ENCODE results near the gene PER1.

Gene PER1

DNA sequence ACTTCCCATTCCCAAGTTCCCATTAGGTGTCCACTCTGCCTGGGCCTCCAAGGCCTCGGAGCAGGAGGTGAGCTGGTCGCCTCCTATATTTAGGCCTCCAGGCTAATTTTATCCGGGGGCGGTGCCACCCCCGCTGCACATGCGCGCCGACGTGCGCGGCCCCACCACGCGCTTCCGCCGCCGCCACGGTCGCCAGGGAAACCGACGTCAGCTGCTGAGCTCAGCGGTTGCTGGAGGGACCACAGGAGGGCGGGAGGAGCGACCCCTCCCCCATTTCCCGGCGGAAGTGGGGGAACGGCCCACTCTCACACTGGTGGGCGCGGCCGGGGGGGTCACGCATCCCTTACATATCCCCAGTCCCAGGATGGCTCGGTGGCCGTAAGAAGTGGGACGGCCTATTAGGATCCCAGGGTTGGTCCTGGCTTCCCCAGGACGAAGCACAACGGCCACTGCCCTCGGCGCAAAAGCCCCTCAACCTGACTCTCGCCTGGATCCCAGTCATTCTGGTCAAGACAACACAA lies 1.0 kb downstream of the PER1 start:
- DNase-seq, result no peak

DNA sequence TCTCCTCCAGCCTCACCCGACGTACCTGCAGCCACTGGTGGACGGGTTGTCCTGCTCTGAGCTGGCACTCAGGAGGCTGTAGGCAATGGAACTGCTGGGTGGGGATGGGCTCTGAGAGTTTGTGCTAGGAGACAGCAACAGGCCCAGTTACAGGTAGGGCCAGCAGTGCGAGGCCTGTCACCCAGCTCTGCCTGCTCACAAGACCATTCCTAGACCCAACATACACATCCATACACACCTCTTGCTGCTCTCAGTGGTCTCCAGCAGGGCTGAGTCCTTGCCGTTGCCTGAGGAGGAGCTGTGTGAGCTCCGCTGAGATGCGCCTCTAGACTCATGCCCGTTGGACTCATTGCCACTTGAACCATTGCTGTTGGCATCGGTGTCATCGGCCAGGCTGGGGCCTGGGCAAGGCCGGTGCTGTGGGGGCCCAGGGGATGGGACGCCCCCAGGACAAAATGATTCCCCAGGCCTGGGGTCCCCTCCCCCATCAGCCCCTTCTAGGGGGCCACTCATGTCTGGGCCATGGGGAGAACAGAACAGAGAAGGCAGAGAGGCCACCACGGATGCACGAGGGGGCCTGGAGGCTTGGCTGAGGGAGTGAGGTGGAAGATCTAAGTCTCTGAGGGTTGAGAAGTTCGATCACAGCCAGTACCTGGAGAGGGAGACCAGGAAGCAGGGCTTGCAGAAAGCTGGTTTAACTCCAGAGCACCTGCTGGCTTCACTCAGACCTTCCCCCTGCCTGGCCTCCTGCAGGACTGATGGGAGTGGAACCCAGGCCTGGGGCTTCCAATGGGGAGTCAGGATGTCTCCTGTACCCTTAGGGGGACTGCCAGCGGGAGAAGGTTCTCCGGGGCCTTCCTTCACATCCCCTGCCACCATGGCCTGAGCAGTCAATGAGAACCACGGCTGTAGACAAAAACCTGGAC lies 1.7 kb downstream of the PER1 start:
- DNase-seq, result no peak

- no peak for DNase-seq
These were observed 2.6 kb downstream of the PER1 start for GRCh38 chr17:8149419-8150193.

GRCh38 chr17:8148560-8148959 lies 3.6 kb downstream of the PER1 start:
- DNase-seq, result no peak

DNA sequence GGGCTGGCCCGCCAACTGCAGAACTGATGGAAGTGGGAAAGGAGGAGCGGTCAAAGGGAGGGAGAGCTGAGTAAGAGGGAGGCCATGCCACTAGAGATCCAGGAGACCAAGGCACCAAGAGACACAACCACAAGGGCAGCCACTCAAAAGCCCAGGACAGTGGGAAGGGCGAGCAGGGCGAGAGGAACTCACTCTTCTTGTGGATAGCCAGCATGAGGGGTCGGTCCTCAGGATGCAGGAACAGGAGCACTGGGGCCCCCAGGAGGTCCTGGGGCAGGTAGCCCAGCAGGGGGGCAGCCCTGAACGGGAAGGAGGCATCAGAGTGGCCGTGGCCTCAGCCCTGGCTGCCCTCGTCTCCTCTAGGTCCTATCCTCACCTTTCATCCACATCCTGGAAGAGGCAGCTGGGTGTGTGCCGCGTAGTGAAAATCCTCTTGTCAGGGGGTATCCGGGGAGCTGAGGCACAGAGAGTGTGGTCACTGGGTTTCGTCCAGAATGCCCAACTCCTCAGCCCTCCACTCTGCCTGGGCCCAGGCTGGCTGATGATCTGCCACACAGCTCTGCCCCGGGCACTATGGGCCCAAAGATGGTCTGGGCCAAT lies 4.3 kb downstream of the PER1 start:
- no peak for DNase-seq

DNA sequence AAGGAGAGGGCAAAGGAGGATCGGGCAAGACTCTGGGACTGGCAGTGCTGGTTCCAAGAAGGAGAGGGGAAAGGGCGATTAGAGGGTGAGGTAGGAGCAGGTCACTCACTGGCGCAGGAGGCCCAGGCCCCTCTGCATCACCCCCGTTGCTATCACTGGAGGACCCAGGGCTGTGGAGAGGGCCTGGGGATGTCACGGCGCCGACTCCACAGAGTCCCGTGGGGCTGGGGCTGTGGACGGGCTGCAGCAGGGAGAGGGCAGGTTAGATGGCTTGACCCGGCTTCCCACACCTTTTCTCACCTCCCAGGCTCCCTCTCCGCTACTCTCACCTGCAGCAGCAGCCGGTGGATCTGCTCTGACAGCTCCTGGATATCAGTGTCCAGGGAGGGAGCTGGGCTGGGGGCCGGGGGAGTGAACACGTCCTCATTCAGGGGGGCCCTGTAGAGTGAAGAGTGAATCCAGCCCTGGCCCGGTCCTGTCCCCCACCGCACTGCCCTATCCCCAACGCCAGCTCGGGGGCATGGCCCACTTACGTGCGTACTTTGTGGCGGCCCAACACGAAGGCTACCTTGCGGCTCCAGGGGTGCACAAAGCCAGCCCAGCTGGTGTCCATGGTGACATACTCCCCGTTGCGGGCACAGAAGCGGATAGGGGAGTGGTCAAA lies 4.9 kb downstream of the PER1 start:
- no peak for DNase-seq

- no peak for DNase-seq
These were observed 5.6 kb downstream of the PER1 start for GRCh38 chr17:8146381-8147140.

GRCh38 chr17:8145811-8146210 lies 6.4 kb downstream of the PER1 start:
- DNase-seq, result no peak

DNA sequence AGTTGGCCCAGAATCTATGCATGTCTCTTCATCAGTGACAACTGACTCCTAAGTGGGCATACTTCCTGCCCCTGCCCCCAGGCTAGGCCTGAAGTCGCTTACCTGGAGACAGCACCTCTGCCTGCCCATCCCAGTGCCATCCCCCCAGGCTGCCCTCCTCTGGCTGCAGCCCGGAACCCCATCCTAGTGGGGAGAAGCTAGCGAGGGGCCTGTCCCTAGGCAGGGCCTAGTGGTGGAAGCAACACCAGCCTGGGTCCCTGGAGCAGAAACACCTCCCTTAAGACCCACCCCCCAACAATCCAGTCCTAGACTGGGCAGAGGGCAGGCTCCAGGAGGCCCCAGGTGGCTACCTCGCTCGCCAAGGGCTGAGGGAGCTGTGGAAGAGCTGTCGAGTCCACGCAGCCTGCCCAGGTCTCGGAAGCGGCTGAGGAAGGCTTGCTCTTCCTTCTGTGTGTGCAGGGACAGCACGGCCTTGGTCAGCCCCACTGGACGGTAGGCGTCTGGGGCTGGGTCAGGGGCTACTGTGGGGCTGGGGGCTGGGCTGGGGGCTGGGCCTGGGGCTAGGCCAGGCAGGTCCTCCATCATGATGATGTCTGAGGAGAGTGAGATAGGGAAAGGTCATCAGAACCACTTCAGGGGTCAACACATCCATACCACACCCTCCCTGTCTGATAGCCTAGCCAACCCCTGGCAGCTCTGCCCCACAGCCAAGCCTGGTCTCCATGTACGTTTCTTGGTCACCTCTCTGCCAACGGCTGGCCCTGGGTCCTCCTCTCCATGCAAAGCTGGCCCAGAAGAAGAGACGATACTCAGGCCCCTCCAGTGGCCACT lies 7.6 kb downstream of the PER1 start:
- no peak for DNase-seq

- DNase-seq, result no peak
These were observed 8.4 kb downstream of the PER1 start for GRCh38 chr17:8143581-8144400.

DNA sequence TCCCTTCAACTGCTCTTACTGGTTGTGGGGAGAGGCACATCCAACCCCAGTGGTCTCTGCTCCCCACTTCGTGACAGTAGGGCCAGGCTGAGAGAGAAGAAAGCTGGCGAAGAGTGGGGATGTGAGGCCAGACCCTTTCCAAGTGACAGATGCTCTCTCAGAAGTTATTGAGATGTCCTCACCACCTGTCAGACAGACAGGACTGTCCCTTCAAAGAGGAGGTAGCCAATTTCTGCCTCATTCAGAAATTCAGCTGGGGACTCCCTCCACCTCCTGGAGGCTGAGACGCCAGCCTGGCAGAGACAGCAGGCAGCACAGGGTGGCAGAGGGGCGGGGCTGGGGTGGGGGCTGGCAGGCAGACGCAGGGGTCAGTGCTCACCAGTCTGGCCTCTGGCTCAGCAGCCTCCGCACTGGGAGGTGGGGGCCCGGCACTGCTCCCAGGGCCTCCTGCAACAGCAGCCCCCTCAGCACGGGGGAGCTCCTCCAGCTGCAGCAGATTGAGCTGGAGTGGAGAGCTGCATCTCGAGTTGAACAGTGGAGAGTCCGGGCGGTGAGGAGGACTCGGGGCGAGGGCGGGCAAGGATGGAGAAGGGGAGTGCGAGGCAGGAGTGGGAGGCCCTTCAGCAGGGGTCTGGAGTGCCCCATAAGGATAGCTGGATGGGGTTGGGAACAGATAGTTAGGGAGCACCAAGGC lies 9.2 kb downstream of the PER1 start:
- DNase-seq, result no peak

DNA sequence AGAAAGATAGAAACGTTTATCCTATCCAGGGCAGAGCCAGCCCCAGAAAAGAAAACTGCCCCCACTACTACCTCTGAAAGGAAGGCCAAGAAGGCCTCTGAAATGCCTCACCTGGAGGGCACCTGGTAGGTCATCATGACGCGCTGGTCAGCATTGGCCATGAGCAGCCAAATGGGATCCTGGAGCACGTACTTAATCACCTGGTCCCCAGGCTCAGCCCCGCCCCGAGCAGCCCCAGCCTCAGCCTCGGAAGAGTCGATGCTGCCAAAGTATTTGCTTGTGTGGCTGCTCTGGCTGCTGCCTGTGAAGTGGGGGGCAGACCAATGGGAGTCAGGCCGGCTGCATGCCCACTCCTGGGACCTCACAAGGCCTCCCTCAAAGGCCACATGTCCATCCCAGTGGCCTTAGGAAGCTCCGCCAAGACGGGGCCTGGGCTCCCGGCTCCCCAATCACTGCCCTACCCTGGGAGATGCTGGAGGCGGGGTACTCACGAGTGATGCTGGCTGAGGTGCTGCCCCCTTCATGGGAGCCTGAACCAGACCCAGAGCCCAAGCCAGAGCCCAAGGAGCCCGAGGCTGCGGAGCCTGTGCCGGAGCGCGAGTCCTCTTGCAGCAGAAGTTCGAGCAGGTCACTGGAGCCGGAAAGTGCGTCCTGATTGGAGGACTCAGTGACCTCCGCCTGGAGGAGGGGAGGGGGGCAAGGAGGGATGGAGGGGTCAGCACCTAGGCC lies 9.9 kb downstream of the PER1 start:
- DNase-seq, result no peak

DNA sequence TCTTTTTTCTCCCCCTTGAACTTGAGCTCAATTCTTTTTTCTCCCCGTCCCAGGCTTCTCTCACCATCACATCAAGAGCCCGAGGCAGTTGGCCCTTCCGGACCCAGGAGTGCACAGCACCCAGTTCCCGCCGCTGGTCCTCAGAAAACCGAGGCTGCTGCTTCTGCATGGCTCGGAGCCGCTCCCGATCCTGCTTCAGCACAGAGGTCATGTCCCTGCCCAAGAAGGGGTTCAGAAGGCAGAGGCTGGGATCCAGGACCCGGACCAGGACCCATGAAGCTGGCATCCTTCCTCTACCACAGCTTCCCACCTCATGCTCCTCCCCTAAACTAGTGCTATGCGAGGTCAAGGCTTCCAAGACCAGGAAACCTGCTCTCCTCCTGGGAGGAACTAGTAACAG lies 10.5 kb downstream of the PER1 start:
- DNase-seq, result no peak

- DNase-seq, result no peak
These were observed 11.2 kb downstream of the PER1 start for GRCh38 chr17:8141045-8141444.

- no peak for DNase-seq
These were observed 11.9 kb downstream of the PER1 start for GRCh38 chr17:8140065-8141029.

- DNase-seq, result peak; percentile 61
These were observed 13.4 kb downstream of the PER1 start for GRCh38 chr17:8138672-8139371.

GRCh38 chr17:8138374-8138671 lies 13.9 kb downstream of the PER1 start:
- DNase-seq, result no peak
